AG04449 (cell line): ENCODE measurements around the gene IGSF9.

ENCODE experiments used
- CTCF ChIA-PET: fragments of 350-600 bp; formaldehyde crosslinking; extraction: SDS; loops from one replicate; lab custom pipeline; 2021; ENCODE audit warnings: antibody characterized with exemption; lab: Yijun Ruan, JAX
- POLR2A ChIA-PET: fragments of 400-600, 350-600 bp; formaldehyde crosslinking; extraction: SDS; loops from one replicate; lab custom pipeline; 2020; ENCODE audit warnings: antibody characterized with exemption, inconsistent platforms; lab: Yijun Ruan, JAX
- DNase-seq: peaks from one replicate; pipeline ENCODE4 v3.0.0-alpha.2; 2010; ENCODE audit warnings: low read depth, low spot score
- H3K4me3 ChIP-seq: 2 replicates; pipeline ENCODE4 v1.5.1; 2011; ENCODE audit warnings: low read depth, mild to moderate bottlenecking, control low read depth, low read length
- CTCF ChIP-seq: IDR thresholded peaks from one replicate; pipeline ENCODE4 v1.5.1; 2011; ENCODE audit warnings: mild to moderate bottlenecking, moderate library complexity, low read length, control low read depth, inconsistent platforms; ENCODE audit not compliant: insufficient read depth; ENCODE audit errors: missing control alignments

IGSF9 gene

GRCh38 chr1:159953536-159954515, 8.4 kb upstream of the IGSF9 start, which contains the start of gene SLAMF9:
Gene SLAMF9 (minus strand): TSS chr1:159954237. CDS start chr1:159954137, 100 bp downstream.
- TF ChIP-seq CTCF: no peak
- no peak for DNase-seq
- ChIA-PET CTCF (interaction anchor here (1.0 to 14.9 kb wide), 5 partner anchors 8 to 155 kb away, joined by 3 to 220 read pairs (median 17); partner anchors contain the start of gene IGSF9), POLR2A (no interaction called here)
- no peak within 1 kb of the TSS for H3K4me3 ChIP-seq

GRCh38 chr1:159952932-159953331, 7.5 kb upstream of the IGSF9 start:
- TF ChIP-seq CTCF: no peak
- DNase-seq: no peak
- ChIA-PET CTCF (interaction anchor here (1.8 to 14.9 kb wide), 3 partner anchors 16 to 133 kb away, joined by 5 to 220 read pairs (median 161); no protein-coding TSS in a partner anchor), POLR2A (no interaction called here)
- no peak overlapping the region for H3K4me3 ChIP-seq

GRCh38 chr1:159951551-159951950, 6.1 kb upstream of the IGSF9 start:
- ChIA-PET POLR2A (no interaction called here), CTCF (interaction anchor here (14.6 to 14.9 kb wide), 2 partner anchors 15 to 55 kb away, joined by 161 to 220 read pairs; no protein-coding TSS in a partner anchor)
- DNase-seq: no peak

GRCh38 chr1:159951016-159951415, 5.6 kb upstream of the IGSF9 start:
- DNase-seq: no peak
- ChIA-PET POLR2A (no interaction called here), CTCF (interaction anchor here (14.6 to 14.9 kb wide), 2 partner anchors 15 to 56 kb away, joined by 161 to 220 read pairs; no protein-coding TSS in a partner anchor)
- TF ChIP-seq CTCF: no peak
- no peak overlapping the region for H3K4me3 ChIP-seq

More at GRCh38 chr1:159951551-159951950, 6.1 kb upstream of the IGSF9 start:
- no peak overlapping the region for H3K4me3 ChIP-seq
- no peak for TF ChIP-seq CTCF

GRCh38 chr1:159949981-159950381, 4.6 kb upstream of the IGSF9 start:
- ChIA-PET CTCF (interaction anchor here (0.8 to 14.9 kb wide), 4 partner anchors 8 to 57 kb away, joined by 3 to 220 read pairs (median 82); no protein-coding TSS in a partner anchor), POLR2A (no interaction called here)
- no peak for TF ChIP-seq CTCF
- no peak overlapping the region for H3K4me3 ChIP-seq
- DNase-seq: no peak

- ChIA-PET CTCF (interaction anchor here (0.8 to 14.9 kb wide), 4 partner anchors 9 to 58 kb away, joined by 3 to 220 read pairs (median 82); no protein-coding TSS in a partner anchor), POLR2A (no interaction called here)
- DNase-seq: no peak
- TF ChIP-seq CTCF: no peak
- H3K4me3 ChIP-seq: no peak overlapping the region
These were observed 3.7 kb upstream of the IGSF9 start for GRCh38 chr1:159949123-159949522.
